Brain microvascular endothelial cell (primary cell): ENCODE results near the gene ELP4.

ENCODE experiments used
- DNase-seq: peaks from one replicate; pipeline ENCODE4 v3.0.0-alpha.2; 2020
- H3K27ac ChIP-seq: fragments of 250-450 bp; sonication (Bioruptor Pico); 2 replicates; pipeline ENCODE4 v1.5.1; 2020; ENCODE audit warnings: mild to moderate bottlenecking, moderate library complexity
- H3K27me3 ChIP-seq: fragments of 250-450 bp; sonication (Bioruptor Pico); replicated peaks from 2 replicates; pipeline ENCODE4 v1.5.1; 2020; ENCODE audit warnings: mild to moderate bottlenecking
- H3K36me3 ChIP-seq: fragments of 250-450 bp; sonication (Bioruptor Pico); replicated peaks from 2 replicates; pipeline ENCODE4 v1.5.1; 2020; ENCODE audit warnings: mild to moderate bottlenecking
- H3K4me3 ChIP-seq: 2 replicates; pipeline ENCODE4 v1.5.1; 2011; ENCODE audit warnings: low read depth, mild to moderate bottlenecking, control low read depth, low read length, moderate library complexity
- in situ Hi-C: cut with HindIII; loops from 2 replicates; pipeline ENCODE4 v1.10.0; 2017; ENCODE audit warnings: low sequenced_read_pairs, low pct_ligation_motif_present
- TF ChIP-seq, protein P1 (sequence below): IDR thresholded peaks from 2 replicates; pipeline ENCODE4 v1.5.1; 2011; ENCODE audit warnings: low read depth, mild to moderate bottlenecking, moderate library complexity, low read length, control low read depth, inconsistent platforms; ENCODE audit errors: missing control alignments

Gene ELP4

DNA sequence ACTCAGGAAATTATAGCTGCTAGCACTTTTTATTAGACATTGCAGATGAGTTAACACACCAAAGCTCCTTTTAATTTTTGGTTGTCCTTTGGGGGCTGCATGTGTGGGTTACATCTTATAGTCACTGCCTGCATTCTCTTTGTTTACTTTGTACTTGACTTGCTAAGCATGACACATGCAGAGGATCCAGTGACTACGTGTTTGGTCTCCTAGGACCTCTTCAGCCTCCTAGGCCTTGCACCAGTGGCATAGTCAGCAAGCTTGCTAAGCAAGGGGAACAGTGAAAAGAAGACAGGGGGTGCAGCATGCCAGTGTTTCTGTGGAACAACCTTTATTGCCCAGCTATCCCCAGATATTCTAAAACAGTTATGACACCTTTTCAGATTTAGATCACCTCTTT, 193.4 kb downstream of the ELP4 start:
- no peak overlapping the region for H3K4me3 ChIP-seq
- in situ Hi-C loops, result no loop called here
- H3K27ac ChIP-seq, result no peak overlapping the region
- peak; percentile 24 for DNase-seq
- H3K27me3 ChIP-seq, result no peaks in the 10 kb centered on the region
- TF ChIP-seq, protein P1, sequence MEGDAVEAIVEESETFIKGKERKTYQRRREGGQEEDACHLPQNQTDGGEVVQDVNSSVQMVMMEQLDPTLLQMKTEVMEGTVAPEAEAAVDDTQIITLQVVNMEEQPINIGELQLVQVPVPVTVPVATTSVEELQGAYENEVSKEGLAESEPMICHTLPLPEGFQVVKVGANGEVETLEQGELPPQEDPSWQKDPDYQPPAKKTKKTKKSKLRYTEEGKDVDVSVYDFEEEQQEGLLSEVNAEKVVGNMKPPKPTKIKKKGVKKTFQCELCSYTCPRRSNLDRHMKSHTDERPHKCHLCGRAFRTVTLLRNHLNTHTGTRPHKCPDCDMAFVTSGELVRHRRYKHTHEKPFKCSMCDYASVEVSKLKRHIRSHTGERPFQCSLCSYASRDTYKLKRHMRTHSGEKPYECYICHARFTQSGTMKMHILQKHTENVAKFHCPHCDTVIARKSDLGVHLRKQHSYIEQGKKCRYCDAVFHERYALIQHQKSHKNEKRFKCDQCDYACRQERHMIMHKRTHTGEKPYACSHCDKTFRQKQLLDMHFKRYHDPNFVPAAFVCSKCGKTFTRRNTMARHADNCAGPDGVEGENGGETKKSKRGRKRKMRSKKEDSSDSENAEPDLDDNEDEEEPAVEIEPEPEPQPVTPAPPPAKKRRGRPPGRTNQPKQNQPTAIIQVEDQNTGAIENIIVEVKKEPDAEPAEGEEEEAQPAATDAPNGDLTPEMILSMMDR, result no peak
- no peaks in the 10 kb centered on the region for H3K36me3 ChIP-seq

DNA sequence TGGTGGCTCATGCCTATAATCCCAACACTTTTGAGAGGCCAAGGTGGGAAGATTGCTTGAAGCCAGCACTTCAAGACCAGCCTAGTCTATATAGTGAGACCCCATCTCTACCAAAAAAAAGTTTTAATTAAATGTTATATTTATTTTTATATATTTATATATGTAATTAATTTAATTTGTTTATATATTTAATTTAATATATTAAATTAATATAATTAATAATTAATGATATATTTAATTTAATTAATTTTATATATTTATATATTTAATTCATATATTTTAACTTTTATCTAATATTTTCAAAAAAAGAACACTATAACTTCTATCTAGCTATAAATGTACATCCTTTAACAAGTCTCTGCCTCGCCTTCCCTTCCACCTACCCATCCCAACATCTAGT, 196.8 kb downstream of the ELP4 start:
- in situ Hi-C loops, result no loop called here
- no peak for DNase-seq
- TF ChIP-seq, protein P1, result no peak
- Histone ChIP-seq H3K27ac (no peak overlapping the region), H3K4me3 (no peak overlapping the region), H3K36me3 (no peaks in the 10 kb centered on the region), H3K27me3 (no peaks in the 10 kb centered on the region)

DNA sequence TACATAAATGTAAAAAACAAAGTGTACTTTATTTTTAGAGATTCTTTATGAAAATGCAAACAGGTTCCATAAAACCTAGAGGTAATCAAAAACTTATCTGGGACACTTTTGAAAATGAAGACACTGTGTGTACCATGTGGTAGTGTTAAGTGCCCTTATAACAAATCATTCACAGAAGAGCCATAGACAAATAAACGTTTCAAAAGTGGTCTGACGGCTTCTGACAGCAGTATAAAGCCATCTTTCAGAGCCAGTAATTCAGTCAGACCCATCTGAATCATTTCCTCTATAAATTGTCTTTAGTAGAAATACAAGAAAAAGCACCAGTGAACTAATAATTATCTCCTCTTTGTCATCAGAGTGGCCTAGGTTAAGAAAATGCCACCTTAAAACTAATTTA, 201.6 kb downstream of the ELP4 start:
- TF ChIP-seq, protein P1, result no peak
- Histone ChIP-seq H3K36me3 (no peaks in the 10 kb centered on the region), H3K4me3 (no peak overlapping the region), H3K27ac (no peak overlapping the region), H3K27me3 (no peaks in the 10 kb centered on the region)
- in situ Hi-C loops, result no loop called here
- no peak for DNase-seq

DNA sequence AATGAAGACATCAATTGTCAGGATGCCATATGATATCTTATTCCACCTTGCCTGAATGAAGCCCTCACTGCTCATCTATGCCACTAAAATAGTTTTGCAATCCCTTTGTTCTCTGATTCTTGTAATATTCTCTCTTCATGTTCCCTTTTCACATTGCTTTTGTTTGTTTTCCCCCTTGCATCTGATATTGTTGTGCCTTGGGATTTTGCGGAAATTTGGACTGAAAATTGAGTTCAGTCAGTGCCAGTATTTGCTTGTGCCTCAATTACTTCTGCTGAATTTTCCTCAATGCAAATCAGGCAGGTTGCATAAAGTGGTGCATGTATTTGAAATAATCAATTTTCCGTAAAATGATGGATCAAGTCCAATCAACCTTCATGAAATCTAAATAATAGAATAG, 203.3 kb downstream of the ELP4 start:
- TF ChIP-seq, protein P1, result no peak
- no peak for DNase-seq
- Histone ChIP-seq H3K36me3 (no peaks in the 10 kb centered on the region), H3K4me3 (no peak overlapping the region), H3K27me3 (no peaks in the 10 kb centered on the region), H3K27ac (no peak overlapping the region)
- in situ Hi-C loops, result no loop called here

DNA sequence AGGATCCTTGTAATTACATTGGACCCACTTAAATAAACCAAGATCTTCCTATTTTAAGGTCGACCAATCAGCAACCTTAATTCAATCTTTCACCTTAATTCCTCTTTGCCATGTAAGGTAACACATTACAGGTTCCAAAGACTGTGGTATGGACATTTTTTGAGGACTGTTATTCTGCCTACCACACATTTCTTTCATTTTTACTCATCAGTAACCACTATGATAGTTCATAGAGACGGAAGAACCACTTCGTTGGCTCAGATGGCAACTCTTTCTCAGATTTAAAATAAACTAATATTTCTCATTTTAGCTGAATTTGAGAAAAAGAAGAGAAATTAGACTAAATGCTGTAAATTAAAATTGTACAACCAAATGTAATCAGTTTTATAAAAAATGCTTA, 205.3 kb downstream of the ELP4 start:
- TF ChIP-seq, protein P1, result no peak
- Histone ChIP-seq H3K4me3 (no peak overlapping the region), H3K36me3 (no peaks in the 10 kb centered on the region), H3K27me3 (no peaks in the 10 kb centered on the region), H3K27ac (no peak overlapping the region)
- in situ Hi-C loops, result no loop called here
- DNase-seq, result no peak

DNA sequence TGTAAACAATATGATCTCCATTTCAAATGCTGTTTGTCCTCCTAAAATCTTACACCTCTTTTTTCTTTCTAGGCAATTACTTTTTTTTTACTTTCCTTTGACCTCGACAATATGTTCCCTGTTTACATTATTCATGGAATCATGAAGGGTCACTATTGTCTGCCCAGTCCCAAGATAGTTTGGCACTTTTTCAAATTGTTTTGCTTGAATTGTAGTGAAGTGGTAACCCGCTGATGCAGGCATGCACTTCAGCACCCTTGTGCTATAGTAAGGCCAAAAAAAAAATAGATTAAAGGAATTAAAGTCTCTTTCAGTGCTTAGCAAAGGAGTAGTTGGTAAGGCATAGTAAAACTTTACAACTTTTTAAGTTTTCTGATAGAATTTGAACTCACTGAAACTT, 210.7 kb downstream of the ELP4 start:
- no peak overlapping the region for H3K4me3 ChIP-seq
- H3K27me3 ChIP-seq, result no peaks in the 10 kb centered on the region
- no peak for DNase-seq
- in situ Hi-C loops, result no loop called here
- no peak overlapping the region for H3K27ac ChIP-seq
- TF ChIP-seq, protein P1, result no peak
- no peaks in the 10 kb centered on the region for H3K36me3 ChIP-seq
